OCI-LY3 (cell line): ENCODE results near the gene TRIM37.

ENCODE experiments used
- CTCF ChIP-seq: fragments of 200-600, 300-600 bp; sonication (generic); IDR thresholded peaks from 2 replicates; pipeline ENCODE4 v1.5.1; 2014; ENCODE audit warnings: antibody characterized with exemption, low read length, low read depth
- EZH2phosphoT487 ChIP-seq: fragments of 200-600 bp; shearing (Covaris generic); IDR thresholded peaks from 2 replicates; pipeline ENCODE4 v1.6.1; 2018; ENCODE audit warnings: antibody characterized with exemption, mixed run types, low read depth

DNA sequence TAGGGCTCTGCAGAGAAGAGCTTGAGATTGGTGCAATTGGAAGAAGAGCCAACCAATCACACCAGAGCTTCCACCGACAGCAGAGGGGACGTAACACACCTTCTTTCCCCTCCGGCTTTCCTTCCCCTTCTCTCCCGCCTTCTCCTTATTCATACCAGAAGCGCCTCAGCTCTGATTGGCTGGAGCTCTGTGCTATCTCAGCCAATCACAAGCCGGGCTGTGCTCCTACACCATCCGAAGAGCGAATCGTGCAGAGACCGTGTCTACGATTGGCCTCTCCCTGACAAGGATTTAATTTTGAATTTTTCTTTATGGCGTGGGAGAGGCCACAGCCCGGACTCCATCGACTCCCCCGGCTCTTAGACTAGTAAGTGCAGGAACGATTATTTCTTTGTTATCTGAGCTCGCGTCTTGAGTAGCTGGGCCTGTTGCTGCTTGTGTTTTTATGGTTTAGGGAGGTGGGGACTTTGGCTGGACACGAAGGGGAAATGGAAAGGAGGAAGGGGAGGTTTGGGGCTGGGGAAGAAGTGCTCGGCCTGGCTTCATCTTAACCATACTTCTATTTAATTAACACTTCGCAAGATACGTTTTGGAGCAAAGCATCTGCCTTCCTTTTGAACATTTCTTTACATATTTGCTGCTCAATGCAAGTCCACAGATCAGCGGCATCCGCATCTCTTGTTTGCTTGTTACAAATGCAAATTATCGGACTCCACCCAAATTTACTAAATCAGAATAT lies 48.9 kb upstream of the TRIM37 start, which contains the start of gene PRR11:
- no peak for TF ChIP-seq CTCF
- TF ChIP-seq EZH2phosphoT487, result no peak
